ENCODE measurements around the gene TAS2R14. TPM values are rescaled to one million over a fixed set of nuclear protein-coding genes. Genes with fewer than 3 reads are reported as not detected.

TAS2R14 gene
- total and polyA plus RNA-seq, 2 of the 13 experiments (the other 11 are each of a cell fraction or from before 2014, with no cell fraction given) = 1.1 to 2.3 TPM

GRCh38 chr12:10956085-10956484 is 17.0 kb upstream of the TAS2R14 start:
- ATAC-seq (no peak), FAIRE-seq (no peak), DNase-seq (ENCODE audit: low spot score) (no peak)
- intact Hi-C loops (cut with micrococcal nuclease; ENCODE audit: unreplicated experiment) = no loop called here
- H3K9ac ChIP-seq (ENCODE audit: insufficient read depth, low read depth, low read length) = no peak overlapping the region
- no peak overlapping the region for H3K27ac ChIP-seq (ENCODE audit: extremely low read length, insufficient read depth, low read length)
- CTCF ChIA-PET (ENCODE audit: low intra/inter-chr PET ratio, low total read pairs) = no interaction called here
- no peak overlapping the region for H2AFZ ChIP-seq (ENCODE audit: low read length)
- in situ Hi-C loops (cut with HindIII; ENCODE audit: extremely low pct_ligation_motif_present, low pct_unique_long_range_greater_than_20kb) = no loop called here
- H3K79me2 ChIP-seq (ENCODE audit: insufficient read depth, low read length) = peaks cover 6% of the 10 kb centered on the region
- H3K4me1 ChIP-seq (ENCODE audit: insufficient read depth, low read length) = no peaks in the 10 kb centered on the region
- H3K27me3 ChIP-seq (ENCODE audit: control insufficient read depth in 1 of 2, insufficient read depth in 2 of 2, low read length in 2 of 2) = no peaks in the 10 kb centered on the region
- no peaks in the 10 kb centered on the region for H3K9me3 ChIP-seq (ENCODE audit: low read length)
- H3K4me2 ChIP-seq (ENCODE audit: low read depth, low read length) = no peak overlapping the region
- BruUV-seq (replicated peaks) = no TSS peak
- H3K36me3 ChIP-seq (replicated peaks in 1 of 2; ENCODE audit: control insufficient read depth in 1 of 2, insufficient read depth in 2 of 2, low read length in 2 of 2) = no peaks in the 10 kb centered on the region
- POLR2A ChIA-PET = no interaction called here
- H4K20me1 ChIP-seq (ENCODE audit: insufficient read depth, low read length) = no peaks in the 10 kb centered on the region
- TF ChIP-seq ZBTB3 (CRISPR knock-in tag; IDR thresholded peaks at IDR 0.05; ENCODE audit: borderline replicate concordance, low read depth) = no peak
- no peak for TF ChIP-seq ZNF230 (CRISPR knock-in tag; IDR thresholded peaks at IDR 0.05)
- TF ChIP-seq RCOR2 (CRISPR knock-in tag; IDR thresholded peaks at IDR 0.05) = no peak
- TF ChIP-seq ZNF580 (CRISPR knock-in tag; IDR thresholded peaks at IDR 0.05; ENCODE audit: borderline replicate concordance, low read depth) = no peak
- no peak for TF ChIP-seq MEIS2 (CRISPR knock-in tag; IDR thresholded peaks at IDR 0.05)
- no peak for TF ChIP-seq RNF2 (conservative IDR thresholded peaks at IDR 0.05; ENCODE audit: low read depth)
- no peak for TF ChIP-seq PBX3 (CRISPR knock-in tag; IDR thresholded peaks at IDR 0.05; ENCODE audit: borderline replicate concordance)
- no peak for TF ChIP-seq TFE3 (CRISPR knock-in tag; IDR thresholded peaks at IDR 0.05)
- TF ChIP-seq ZNF768 (CRISPR knock-in tag; IDR thresholded peaks at IDR 0.05) = no peak
- TF ChIP-seq ZNF317 (CRISPR knock-in tag; IDR thresholded peaks at IDR 0.05) = no peak
- TF ChIP-seq BRCA1 (CRISPR knock-in tag; IDR thresholded peaks at IDR 0.05) = no peak
- H3K4me3 ChIP-seq (replicated peaks in 1 of 3; ENCODE audit: insufficient read depth in 1 of 3, low read depth in 2 of 3, low read length in 3 of 3) = no peak overlapping the region
